Stomach (tissue), 9 donors: ENCODE data around the gene BTBD2. TPM values are rescaled to one million over a fixed set of nuclear protein-coding genes. Genes with fewer than 3 reads are reported as not detected.
A peak's percentile ranks its signal among the peaks of the same experiment; 100 is the strongest.

ENCODE experiments used
- DNase-seq, 2 donors: peaks; one replicate each; pipeline versions ENCODE4 v3.0.0 to v3.0.0-alpha.2; 2013 to 2019
- H3K27ac ChIP-seq, 5 donors: fragments of 200-600 bp in 4 of 5; sonication (generic) in 4 of 5; one replicate each; pipeline ENCODE4 v1.5.1; 2013 to 2019; ENCODE audit warnings: mild to moderate bottlenecking in 1 of 5, moderate library complexity in 1 of 5
- H3K27me3 ChIP-seq, 3 donors: fragments of 200-600 bp; sonication (generic); one replicate each; pipeline ENCODE4 v1.5.1; 2017 to 2019; ENCODE audit warnings: mixed run types in 1 of 3
- H3K36me3 ChIP-seq, 4 donors: fragments of 200-600 bp; sonication (generic); 1 replicate in 3 of 4; 2 replicates in 1 of 4; pipeline ENCODE4 v1.5.1; 2016 to 2019
- H3K4me1 ChIP-seq, 4 donors: fragments of 200-600 bp; sonication (generic); one replicate each; pipeline ENCODE4 v1.5.1; 2016 to 2019
- H3K4me3 ChIP-seq, 4 donors: fragments of 200-600 bp; sonication (generic) in 3 of 4; one replicate each; pipeline ENCODE4 v1.5.1; 2016 to 2019; ENCODE audit warnings: mild to moderate bottlenecking in 1 of 4
- H3K9me3 ChIP-seq, 4 donors: fragments of 200-600 bp; sonication (generic); one replicate each; pipeline ENCODE4 v1.5.1; 2016 to 2019
- CTCF ChIP-seq, 7 experiments: fragments of 450-650 bp in 4 of 7; fragments of 200-600 bp in 3 of 7; sonication (generic) in 3 of 7; IDR thresholded peaks; one replicate each; pipeline ENCODE4 v1.5.1; 2016 to 2019; ENCODE audit warnings: antibody characterized with exemption in 7 of 7, control low read depth in 2 of 7, mild to moderate bottlenecking in 1 of 7
- EP300 ChIP-seq: sonication (generic); formaldehyde crosslinking; IDR thresholded peaks from one replicate; pipeline ENCODE4 v1.6.1; 2017; ENCODE audit warnings: antibody characterized with exemption
- POLR2A ChIP-seq, 4 donors: fragments of 450-650 bp; IDR thresholded peaks; one replicate each; pipeline ENCODE4 v1.6.1; 2016; ENCODE audit warnings: antibody characterized with exemption in 4 of 4, control low read depth in 2 of 4, mild to moderate bottlenecking in 1 of 4, moderate library complexity in 1 of 4
- POLR2AphosphoS5 ChIP-seq, 3 donors: sonication (generic); formaldehyde crosslinking; IDR thresholded peaks; one replicate each; pipeline ENCODE4 v1.6.1; 2016; ENCODE audit warnings: antibody characterized with exemption in 3 of 3
- WGBS, 5 donors: extraction: QIAGEN DNeasy Blood & Tissue Kit in 3 of 5; methylation state at CpG; one replicate each; pipeline versions ENCODE4 v1.1.5 to v1.1.7; 2013 to 2018; 5-methylcytosine and 5-hydroxymethylcytosine counted together
- intact Hi-C: fragments of 100-400 bp; cut with DNase I; formaldehyde crosslinking; loops from one replicate; pipeline ENCODE4 v1.15.1; 2023; ENCODE audit warnings: low total_unique reads
- polyA plus RNA-seq, 3 donors: library from polyadenylated mRNA; stranded (reverse); fragments of 200-250 nt; gene quantifications; one replicate each; pipeline ENCODE4 v1.2.3, GENCODE V29; 2013
- total RNA-seq, 5 donors: library from RNA; depleted of rRNA; stranded (reverse); fragments of >200 nt; gene quantifications; one replicate each; pipeline versions ENCODE4 v1.1.0 to v1.2.3, GENCODE V29; 2014 to 2016
- donor health status: healthy with polysubstance abuse.
- donor health status: Bipolar disorder and iron deficiency.
- donor health status: healthy.

BTBD2 gene
- total and polyA plus RNA-seq, 8 donors = 17.9 to 50.2 (median 37.6) TPM

- WGBS, 5 donors = 90 to 96% (median 93%) methylated on average over 20 of the region's 20 CpGs
- Histone ChIP-seq H3K9me3 (no peaks in the 10 kb centered on the region), H3K4me3 (no peak overlapping the region), H3K27ac (no peak overlapping the region), H3K36me3 (peaks cover 54 to 97% (median 93%) of the 10 kb centered on the region in 4 donors), H3K4me1 (peaks cover 0 to 10% (median 0%) of the 10 kb centered on the region in 4 donors), H3K27me3 (no peaks in the 10 kb centered on the region)
- intact Hi-C loops = no loop called here
- no peak for DNase-seq
- TF ChIP-seq EP300 = no peak
- TF ChIP-seq CTCF (IDR thresholded peaks at IDR 0.05) = no peak
- no peak for TF ChIP-seq POLR2AphosphoS5 (IDR thresholded peaks at IDR 0.05)
- TF ChIP-seq POLR2A (IDR thresholded peaks at IDR 0.05) = no peak
Measured at GRCh38 chr19:1981253-1981652, 34.3 kb downstream of the BTBD2 start.

- WGBS, 5 donors = 91 to 96% (median 95%) methylated on average over 22 to 31 of the region's 31 CpGs
Measured at GRCh38 chr19:1980809-1981181, 34.7 kb downstream of the BTBD2 start.

GRCh38 chr19:1980091-1980808, 35.3 kb downstream of the BTBD2 start:
- intact Hi-C loops = no loop called here
- H3K36me3 ChIP-seq = peaks cover 50 to 97% (median 93%) of the 10 kb centered on the region in 4 donors
- 76 to 88% (median 82%) methylated on average over 34 to 35 of the region's 35 CpGs for WGBS, 5 donors

More at GRCh38 chr19:1980809-1981181, 34.7 kb downstream of the BTBD2 start:
- H3K27me3 ChIP-seq = no peaks in the 10 kb centered on the region
- H3K4me3 ChIP-seq = no peak overlapping the region
- no peak for TF ChIP-seq EP300
- no peak for TF ChIP-seq CTCF (IDR thresholded peaks at IDR 0.05)
- TF ChIP-seq POLR2A (IDR thresholded peaks at IDR 0.05) = no peak
- no peak for TF ChIP-seq POLR2AphosphoS5 (IDR thresholded peaks at IDR 0.05)
- H3K36me3 ChIP-seq = peaks cover 51 to 97% (median 93%) of the 10 kb centered on the region in 4 donors
- H3K9me3 ChIP-seq = no peaks in the 10 kb centered on the region
- DNase-seq = no peak
- intact Hi-C loops = no loop called here
- no peak overlapping the region for H3K27ac ChIP-seq
- H3K4me1 ChIP-seq = peaks cover 0 to 5% (median 0%) of the 10 kb centered on the region in 4 donors

GRCh38 chr19:1979642-1980041, 35.9 kb downstream of the BTBD2 start:
- TF ChIP-seq EP300 (no peak), POLR2A (IDR thresholded peaks at IDR 0.05) (no peak), POLR2AphosphoS5 (IDR thresholded peaks at IDR 0.05) (no peak), CTCF (IDR thresholded peaks at IDR 0.05) (no peak)
- Histone ChIP-seq H3K9me3 (no peaks in the 10 kb centered on the region), H3K27me3 (no peaks in the 10 kb centered on the region), H3K36me3 (peaks cover 48 to 97% (median 93%) of the 10 kb centered on the region in 4 donors), H3K4me1 (peaks cover 0 to 6% (median 2%) of the 10 kb centered on the region in 4 donors), H3K4me3 (no peak overlapping the region), H3K27ac (no peak overlapping the region)
- 88 to 91% (median 90%) methylated on average over 17 to 28 of the region's 28 CpGs for WGBS, 5 donors
- intact Hi-C loops = no loop called here
- DNase-seq = no peak

More at GRCh38 chr19:1980091-1980808, 35.3 kb downstream of the BTBD2 start:
- H3K9me3 ChIP-seq = no peaks in the 10 kb centered on the region
- no peak for TF ChIP-seq EP300
- no peaks in the 10 kb centered on the region for H3K27me3 ChIP-seq
- peaks cover 0 to under 1% (median 0%) of the 10 kb centered on the region in 4 donors for H3K4me1 ChIP-seq
- no peak overlapping the region for H3K27ac ChIP-seq
- DNase-seq = peak in 1 of 2 donors; percentile 62
- H3K4me3 ChIP-seq = no peak overlapping the region

- H3K4me1 ChIP-seq = peaks cover 0 to 9% (median 4%) of the 10 kb centered on the region in 4 donors
- DNase-seq = no peak
- WGBS, 5 donors = 95 to 98% (median 97%) methylated on average over 32 to 43 of the region's 43 CpGs
- intact Hi-C loops = no loop called here
- H3K4me3 ChIP-seq = no peak overlapping the region
- H3K36me3 ChIP-seq = peaks cover 44 to 95% (median 90%) of the 10 kb centered on the region in 4 donors
- no peaks in the 10 kb centered on the region for H3K27me3 ChIP-seq
- no peak overlapping the region for H3K27ac ChIP-seq
- H3K9me3 ChIP-seq = no peaks in the 10 kb centered on the region
- TF ChIP-seq POLR2AphosphoS5 (IDR thresholded peaks at IDR 0.05) = no peak
- TF ChIP-seq CTCF (IDR thresholded peaks at IDR 0.05) = no peak
- no peak for TF ChIP-seq EP300
Measured at GRCh38 chr19:1979017-1979416, 36.5 kb downstream of the BTBD2 start.
